NCI-H345 (cell line): Measurements from ENCODE around the gene TRPC3.
A peak's percentile ranks its signal among the peaks of the same experiment; 100 is the strongest.

Experiments
- DNase-seq: peaks from one replicate; lab custom pipeline; 2025; lab: John Stamatoyannopoulos, UW

TRPC3 gene

DNA sequence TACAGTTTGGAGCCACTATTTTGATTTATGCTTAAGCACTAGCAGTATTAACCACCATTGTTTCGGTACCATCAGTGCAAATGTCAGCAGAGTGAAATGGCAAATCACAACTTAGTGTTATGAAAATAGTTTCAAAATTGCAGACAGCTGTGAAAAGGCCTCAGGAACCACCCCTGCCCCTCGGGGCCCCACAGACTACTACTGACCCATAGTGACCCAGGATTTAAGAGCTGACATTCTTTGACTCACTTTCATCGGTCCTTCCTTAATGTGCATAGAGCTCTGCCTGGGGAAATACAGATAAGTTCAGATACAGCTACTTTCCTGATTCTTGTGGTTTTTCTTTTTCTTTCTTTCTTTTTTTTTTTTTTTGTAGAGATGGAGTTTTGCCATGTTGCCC, 78.3 kb downstream of the TRPC3 start:
- no peak for DNase-seq

GRCh38 chr4:121869841-121870822, 81.7 kb downstream of the TRPC3 start, which contains the start of gene BBS7:
Gene BBS7 (minus strand): TSS chr4:121870474. CDS start chr4:121870313, 161 bp downstream.
- DNase-seq = peak; percentile 96

DNA sequence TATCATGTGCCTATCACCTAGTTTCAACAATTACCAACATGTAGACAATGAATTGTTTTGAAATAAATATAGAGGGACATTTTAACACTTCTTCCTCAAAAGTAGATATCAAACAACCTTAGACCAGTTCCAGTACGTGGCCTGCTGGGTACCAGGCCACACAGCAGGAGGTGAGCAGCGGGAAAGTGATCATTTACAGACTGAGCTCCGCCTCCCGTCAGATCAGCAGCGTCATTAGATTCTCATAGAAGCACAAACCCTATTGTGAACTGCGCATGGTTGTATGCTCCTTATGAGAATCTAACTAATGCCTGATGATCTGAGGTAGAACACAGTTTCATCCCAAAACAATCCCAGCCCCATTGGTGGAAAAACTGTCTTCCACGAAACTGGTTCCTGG, 88.1 kb downstream of the TRPC3 start:
- DNase-seq = no peak

GRCh38 chr4:121861426-121861825, 90.4 kb downstream of the TRPC3 start:
- DNase-seq = no peak

DNA sequence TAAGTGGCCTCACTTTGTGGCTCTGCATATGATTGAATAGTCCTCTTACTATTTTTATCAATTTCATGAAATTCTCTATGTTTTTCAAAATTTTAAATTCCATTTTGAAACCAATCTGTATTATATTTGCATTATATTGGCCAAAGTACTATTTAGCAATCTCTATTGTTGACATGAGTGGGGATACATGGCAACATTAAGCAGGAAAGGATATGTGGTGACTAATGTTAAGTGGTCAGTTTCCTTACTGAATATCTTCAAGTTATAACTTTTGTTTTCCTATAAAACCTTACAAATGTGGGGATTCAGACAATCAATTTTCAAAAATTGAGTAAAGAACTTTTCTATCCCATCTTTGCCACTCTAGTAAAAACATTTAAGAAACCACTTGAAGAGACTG, 91.7 kb downstream of the TRPC3 start:
- no peak for DNase-seq

DNA sequence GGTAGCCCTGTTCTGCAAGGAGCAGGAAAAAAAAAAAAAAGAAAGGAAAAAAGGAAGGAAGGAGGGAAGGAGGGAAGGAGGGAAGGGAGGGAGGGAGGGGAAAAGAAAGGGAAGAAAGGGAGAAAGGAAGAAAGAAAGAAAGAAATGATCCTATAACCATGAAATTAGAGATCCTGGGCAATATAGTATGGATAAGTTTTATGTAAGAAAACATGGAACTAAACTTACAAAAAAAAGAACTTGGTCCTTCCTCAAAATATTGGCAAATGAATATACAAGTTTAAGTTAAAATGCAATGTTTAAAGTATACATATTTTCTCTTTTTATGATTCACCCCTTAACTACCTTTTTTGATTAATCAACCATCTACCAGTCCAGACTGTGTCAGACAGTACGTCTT, 100.5 kb downstream of the TRPC3 start:
- DNase-seq = no peak

DNA sequence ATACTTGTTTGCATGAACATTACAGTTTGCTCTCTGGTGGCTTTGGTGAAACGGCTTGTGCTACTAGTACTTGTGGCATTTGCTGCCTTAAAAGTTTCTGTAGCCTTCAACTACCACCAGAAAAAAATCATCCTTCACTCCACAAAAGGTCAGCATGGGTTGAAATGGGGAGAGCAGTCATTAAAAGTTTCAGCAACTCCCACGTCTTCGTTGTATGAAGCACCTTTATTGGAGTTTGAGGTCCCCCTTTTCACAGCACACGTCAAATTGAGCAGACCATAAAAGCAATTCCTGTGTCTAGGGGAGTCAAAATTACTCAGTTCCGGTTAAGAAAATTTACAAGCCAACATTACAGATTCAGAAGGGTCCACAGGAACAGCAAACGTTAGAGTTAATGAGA, 105.2 kb downstream of the TRPC3 start:
- DNase-seq = no peak

GRCh38 chr4:121842862-121843261, 109.0 kb downstream of the TRPC3 start:
- DNase-seq = no peak

- no peak for DNase-seq
Measured at GRCh38 chr4:121838136-121838535, 113.7 kb downstream of the TRPC3 start.

DNA sequence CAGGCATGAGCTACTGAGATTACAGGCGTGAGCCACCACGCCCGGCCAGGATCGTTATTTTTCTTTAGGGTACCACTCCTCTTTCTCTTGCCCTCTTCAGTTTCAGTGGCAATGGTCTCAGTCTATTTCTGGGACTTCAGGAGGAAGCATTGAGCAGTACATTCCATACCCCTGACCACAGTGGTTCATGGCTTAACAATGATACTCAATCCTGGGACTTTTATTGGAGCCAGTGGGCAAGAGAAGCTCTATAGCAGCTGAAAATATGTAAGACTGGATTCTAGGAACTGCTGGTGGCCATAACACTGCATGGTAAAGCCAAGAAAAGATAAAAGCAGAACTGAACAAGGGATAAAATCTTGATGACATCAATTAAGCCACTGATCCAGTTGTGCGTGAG, 122.3 kb downstream of the TRPC3 start:
- DNase-seq = no peak
